Activated naive CD4-positive, alpha-beta T cell treated with anti-CD3 and anti-CD28 coated beads for 36 hours (primary cell): ENCODE results near the gene ALKBH4. TPM values are rescaled to one million over a fixed set of nuclear protein-coding genes. Genes with fewer than 3 reads are reported as not detected.
"Not testable (repeated sequence)": the region's sequence is repeated elsewhere in the genome, so short reads cannot be mapped to it uniquely, and the experiment has no call there.

ENCODE experiments used
- CTCF ChIA-PET: fragments of 350-600 bp; sonication (Branson Sonifier 250); formaldehyde crosslinking; loops from one replicate; lab custom pipeline; 2021; ENCODE audit warnings: antibody characterized with exemption; lab: Charles Lee
- DNase-seq: peaks from one replicate; pipeline ENCODE4 v3.0.0-alpha.2; 2020
- H3K27ac Mint-ChIP-seq: one replicate; pipeline ENCODE4 v1.8.0; 2021; ENCODE audit warnings: mild to moderate bottlenecking, mixed read lengths
- H3K27me3 Mint-ChIP-seq: one replicate; pipeline ENCODE4 v1.8.0; 2021; ENCODE audit warnings: low read depth, mixed read lengths
- H3K36me3 Mint-ChIP-seq: one replicate; pipeline ENCODE4 v1.8.0; 2021; ENCODE audit warnings: low read depth, mixed read lengths
- H3K4me1 Mint-ChIP-seq: one replicate; pipeline ENCODE4 v1.8.0; 2021; ENCODE audit warnings: low read depth, mixed read lengths
- H3K4me3 Mint-ChIP-seq: one replicate; pipeline ENCODE4 v1.8.0; 2021; ENCODE audit warnings: mild to moderate bottlenecking, moderate library complexity, mixed read lengths
- H3K9me3 Mint-ChIP-seq: one replicate; pipeline ENCODE4 v1.8.0; 2021; ENCODE audit warnings: mixed read lengths
- intact Hi-C: fragments of 100-400 bp; cut with micrococcal nuclease; formaldehyde crosslinking; loops from one replicate; pipeline ENCODE4 v1.15.1; 2023
- total RNA-seq, 2 experiments: library from RNA; stranded (reverse); gene quantifications; one replicate each; pipeline ENCODE4 v1.2.3, GENCODE V29; 2021

Gene ALKBH4, protein sequence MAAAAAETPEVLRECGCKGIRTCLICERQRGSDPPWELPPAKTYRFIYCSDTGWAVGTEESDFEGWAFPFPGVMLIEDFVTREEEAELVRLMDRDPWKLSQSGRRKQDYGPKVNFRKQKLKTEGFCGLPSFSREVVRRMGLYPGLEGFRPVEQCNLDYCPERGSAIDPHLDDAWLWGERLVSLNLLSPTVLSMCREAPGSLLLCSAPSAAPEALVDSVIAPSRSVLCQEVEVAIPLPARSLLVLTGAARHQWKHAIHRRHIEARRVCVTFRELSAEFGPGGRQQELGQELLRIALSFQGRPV
- total RNA-seq = 1 to 10 TPM; 5.7 to 6.4 TPM

GRCh38 chr7:102464577-102465280 is at the start of gene ALKBH4, which contains the start of gene LRWD1:
TSS of gene ALKBH4 (minus strand) at chr7:102464863. CDS start at chr7:102464836, 27 bp downstream.
TSS of gene LRWD1 (plus strand) at chr7:102464984. CDS start at chr7:102465081, 97 bp downstream.
- Mint-ChIP-seq H3K4me1 (peaks cover 27% of the 10 kb centered on the region), H3K4me3 (peak within 1 kb of the TSS; percentile 91), H3K27me3 (no peaks in the 10 kb centered on the region), H3K9me3 (no peaks in the 10 kb centered on the region), H3K36me3 (peaks cover 8% of the 10 kb centered on the region), H3K27ac (peak within 1 kb of the TSS; percentile 63)
- intact Hi-C loops = loop anchor here (1.0 to 5.0 kb wide), 6 partner anchors 33 to 283 kb away; partner anchors contain the start of genes FAM185A and PRKRIP1
- CTCF ChIA-PET = interaction anchor here (0.7 to 4.2 kb wide), 11 partner anchors 15 to 185 kb away, joined by 3 to 25 read pairs (median 4); no protein-coding TSS in a partner anchor
- DNase-seq = peak; percentile 94

- H3K27ac Mint-ChIP-seq, intact Hi-C loops, H3K9me3 Mint-ChIP-seq, DNase-seq, CTCF ChIA-PET, H3K36me3 Mint-ChIP-seq, H3K4me1 Mint-ChIP-seq, H3K27me3 Mint-ChIP-seq, H3K4me3 Mint-ChIP-seq: not testable (repeated sequence)
Measured at GRCh38 chr7:102512642-102513221, 48.1 kb upstream of the ALKBH4 start.

- CTCF ChIA-PET, DNase-seq, H3K36me3 Mint-ChIP-seq, H3K4me3 Mint-ChIP-seq, H3K9me3 Mint-ChIP-seq, H3K27me3 Mint-ChIP-seq, H3K27ac Mint-ChIP-seq, intact Hi-C loops, H3K4me1 Mint-ChIP-seq: not testable (repeated sequence)
Measured at GRCh38 chr7:102511860-102512522, 47.3 kb upstream of the ALKBH4 start.

DNA sequence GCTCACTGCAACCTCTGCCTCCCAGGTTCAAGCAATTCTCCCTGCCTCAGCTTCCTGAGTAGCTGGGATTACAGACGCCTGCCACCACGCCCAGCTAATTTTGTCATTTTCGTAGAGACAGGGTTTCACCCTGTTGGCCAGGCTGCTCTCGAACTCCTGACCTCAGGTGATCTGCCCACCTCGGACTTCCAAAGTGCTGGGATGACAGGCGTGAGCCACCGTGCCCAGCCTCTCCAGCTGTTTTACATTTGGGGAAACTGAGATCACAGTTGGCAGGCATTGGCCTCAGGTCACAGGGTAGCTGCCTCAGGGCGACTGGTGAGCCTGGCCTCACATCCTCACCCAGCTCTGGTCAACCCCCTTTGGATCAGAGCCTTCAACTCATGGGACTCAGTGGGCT is 45.9 kb upstream of the ALKBH4 start:
- H3K27ac Mint-ChIP-seq, H3K9me3 Mint-ChIP-seq, H3K4me3 Mint-ChIP-seq, H3K27me3 Mint-ChIP-seq, H3K4me1 Mint-ChIP-seq, DNase-seq, CTCF ChIA-PET, intact Hi-C loops, H3K36me3 Mint-ChIP-seq: not testable (repeated sequence)

DNA sequence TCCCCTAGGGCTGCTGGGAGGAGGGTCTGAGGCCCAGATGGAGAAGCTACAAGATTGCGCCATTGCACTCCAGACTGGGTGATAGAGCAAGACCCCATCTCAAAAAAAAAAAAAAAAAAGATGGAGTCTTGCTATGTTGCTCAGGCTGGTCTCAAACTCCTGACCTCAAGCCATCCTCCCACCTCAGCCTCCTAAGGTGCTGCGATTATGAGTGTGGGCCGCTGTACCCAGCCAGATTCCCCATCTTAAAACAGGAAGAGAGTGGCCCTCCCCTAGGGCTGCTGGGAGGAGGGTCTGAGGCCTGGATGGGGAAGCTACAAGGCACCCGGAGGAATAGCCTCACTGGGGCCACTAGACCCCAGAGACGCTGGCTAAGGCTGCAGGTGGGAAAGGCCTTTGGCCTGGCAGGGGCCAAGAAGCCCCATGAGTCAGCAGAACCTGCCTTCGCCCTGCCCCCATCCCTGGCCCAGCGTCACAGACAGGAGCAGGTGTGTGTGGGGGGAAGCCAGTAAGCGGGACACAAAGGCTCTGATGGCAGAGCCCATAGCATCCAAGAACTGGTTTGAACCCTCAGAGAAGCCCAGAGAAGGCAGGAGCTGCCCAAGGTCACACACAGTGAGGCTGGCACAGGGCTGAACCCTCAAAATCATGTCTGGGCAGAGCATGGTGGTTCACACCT is 42.9 kb upstream of the ALKBH4 start:
- H3K36me3 Mint-ChIP-seq, H3K27me3 Mint-ChIP-seq, H3K4me1 Mint-ChIP-seq, H3K9me3 Mint-ChIP-seq, DNase-seq, H3K27ac Mint-ChIP-seq, CTCF ChIA-PET, H3K4me3 Mint-ChIP-seq, intact Hi-C loops: not testable (repeated sequence)

DNA sequence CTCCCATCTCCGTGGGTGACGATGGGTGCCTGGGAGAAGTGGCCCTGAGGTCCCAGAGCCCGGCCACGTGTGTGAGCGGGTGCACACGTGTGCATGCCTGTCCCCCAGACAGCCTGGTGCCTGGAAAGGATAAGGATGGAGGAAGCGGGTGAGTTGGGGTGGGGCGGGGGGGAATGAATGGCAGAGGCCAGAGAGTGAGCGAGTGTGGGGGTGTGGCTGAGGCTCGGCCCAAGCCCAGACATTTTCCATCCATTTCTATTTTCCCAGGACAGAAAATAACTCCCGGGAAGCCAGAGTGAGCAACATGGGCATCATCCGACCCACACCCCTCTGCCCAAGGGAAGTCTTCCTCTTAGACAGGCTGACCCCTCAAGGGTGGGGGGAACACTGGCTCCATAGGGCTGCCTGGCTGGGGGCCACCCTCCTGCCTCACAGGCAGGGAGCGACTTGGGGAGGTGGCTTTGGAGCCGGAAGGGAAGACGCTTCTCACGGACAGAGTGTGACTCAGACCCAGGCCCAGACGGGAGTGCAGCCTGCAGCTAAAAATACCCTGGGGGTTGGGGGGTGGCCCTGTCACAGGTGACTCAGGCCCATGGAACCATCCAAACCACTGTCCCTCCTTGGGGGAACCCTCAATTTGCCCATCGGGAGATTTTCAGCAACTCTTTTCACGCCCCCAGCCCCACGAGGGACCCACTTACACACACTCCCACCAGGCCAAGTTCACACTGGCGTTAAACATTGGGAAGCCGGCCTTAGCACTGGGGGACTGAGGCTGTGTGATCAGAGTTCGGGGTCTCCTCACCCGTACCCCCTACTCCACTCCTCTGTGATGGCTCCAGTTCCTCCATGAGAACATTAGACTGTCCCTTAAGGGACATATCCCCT is 40.9 kb upstream of the ALKBH4 start:
- H3K4me1 Mint-ChIP-seq, DNase-seq, H3K36me3 Mint-ChIP-seq, H3K27me3 Mint-ChIP-seq, intact Hi-C loops, CTCF ChIA-PET, H3K9me3 Mint-ChIP-seq, H3K4me3 Mint-ChIP-seq, H3K27ac Mint-ChIP-seq: not testable (repeated sequence)

GRCh38 chr7:102503141-102503540 is 38.5 kb upstream of the ALKBH4 start:
- H3K27me3 Mint-ChIP-seq, H3K36me3 Mint-ChIP-seq, intact Hi-C loops, H3K4me3 Mint-ChIP-seq, DNase-seq, CTCF ChIA-PET, H3K27ac Mint-ChIP-seq, H3K4me1 Mint-ChIP-seq, H3K9me3 Mint-ChIP-seq: not testable (repeated sequence)

DNA sequence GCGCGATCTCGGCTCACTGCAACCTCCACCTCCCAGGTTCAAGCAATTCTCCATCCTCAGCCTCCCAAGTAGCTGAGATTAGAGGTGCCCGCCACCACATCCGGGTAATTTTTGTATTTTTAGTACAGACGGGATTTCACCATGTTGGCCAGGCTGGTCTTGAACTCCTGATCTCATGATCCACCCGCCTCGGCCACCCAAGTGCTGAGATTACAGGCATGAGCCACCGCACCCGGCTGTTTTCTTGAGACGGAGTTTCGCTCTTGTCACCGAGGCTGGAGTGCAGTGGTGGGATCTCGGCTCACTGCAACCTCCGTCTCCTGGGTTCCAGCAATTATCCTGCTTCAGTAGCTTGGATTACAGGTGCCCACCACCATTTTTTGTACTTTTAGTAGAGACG is 33.7 kb upstream of the ALKBH4 start:
- H3K27me3 Mint-ChIP-seq, H3K27ac Mint-ChIP-seq, CTCF ChIA-PET, H3K9me3 Mint-ChIP-seq, intact Hi-C loops, H3K4me1 Mint-ChIP-seq, H3K4me3 Mint-ChIP-seq, DNase-seq, H3K36me3 Mint-ChIP-seq: not testable (repeated sequence)

DNA sequence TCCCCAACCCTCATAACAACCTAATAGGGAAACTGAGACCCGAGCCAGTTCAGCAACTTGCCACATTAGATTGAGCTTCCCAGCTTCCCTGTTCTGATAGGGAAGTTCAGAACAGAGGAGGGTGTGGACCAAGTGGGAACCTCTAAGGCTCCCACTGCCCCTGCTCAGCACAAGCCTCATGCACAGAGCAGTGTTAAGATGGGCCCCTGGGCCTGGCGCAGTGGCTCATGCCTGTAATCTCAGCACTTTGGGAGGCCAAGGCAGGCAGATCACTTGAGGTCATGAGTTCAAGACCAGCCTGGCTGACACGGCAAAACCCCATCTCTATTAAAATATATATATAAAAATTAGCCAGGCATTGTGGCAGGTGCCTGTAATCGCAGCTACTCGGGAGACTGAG is 32.6 kb upstream of the ALKBH4 start:
- intact Hi-C loops, H3K27ac Mint-ChIP-seq, H3K36me3 Mint-ChIP-seq, H3K4me1 Mint-ChIP-seq, H3K4me3 Mint-ChIP-seq, H3K27me3 Mint-ChIP-seq, DNase-seq, CTCF ChIA-PET, H3K9me3 Mint-ChIP-seq: not testable (repeated sequence)

GRCh38 chr7:102496861-102497260 is 32.2 kb upstream of the ALKBH4 start:
- H3K4me3 Mint-ChIP-seq, H3K36me3 Mint-ChIP-seq, H3K4me1 Mint-ChIP-seq, DNase-seq, intact Hi-C loops, H3K27me3 Mint-ChIP-seq, H3K9me3 Mint-ChIP-seq, H3K27ac Mint-ChIP-seq, CTCF ChIA-PET: not testable (repeated sequence)

DNA sequence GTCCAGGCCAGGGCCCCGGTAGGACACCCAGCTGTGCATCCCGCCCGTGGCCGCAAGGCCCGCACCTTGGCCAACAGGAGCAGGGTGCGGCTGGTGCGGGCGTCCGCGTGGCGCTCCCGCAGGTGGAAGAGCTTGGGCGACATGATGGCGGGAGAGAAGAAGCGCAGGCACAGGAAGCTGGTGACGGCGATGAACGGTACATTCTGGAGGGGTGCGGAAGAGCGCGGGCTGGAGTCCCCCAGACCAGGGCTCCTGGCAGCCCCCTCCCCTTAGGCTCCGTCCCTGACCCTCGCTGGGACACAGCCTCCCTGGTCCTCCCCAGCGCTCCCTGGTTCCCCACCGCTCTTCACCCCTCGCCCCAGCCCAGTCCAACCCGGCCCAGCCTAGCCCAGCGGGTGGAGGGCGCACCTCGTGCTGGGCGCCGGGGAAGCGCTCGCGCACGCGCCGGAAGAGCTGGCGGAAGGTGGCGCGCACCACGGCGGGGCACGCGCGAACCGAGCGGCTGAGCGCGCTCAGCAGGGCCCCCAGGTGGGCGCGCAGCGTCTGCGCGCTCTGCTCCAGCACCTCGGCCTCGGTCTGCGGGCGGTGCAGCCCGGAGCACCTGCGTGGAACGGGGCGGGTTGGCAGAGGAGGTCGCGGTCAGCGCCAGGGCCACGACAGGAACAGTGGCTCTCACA is 29.9 kb upstream of the ALKBH4 start:
- intact Hi-C loops, DNase-seq, H3K36me3 Mint-ChIP-seq, CTCF ChIA-PET, H3K4me3 Mint-ChIP-seq, H3K9me3 Mint-ChIP-seq, H3K27ac Mint-ChIP-seq, H3K4me1 Mint-ChIP-seq, H3K27me3 Mint-ChIP-seq: not testable (repeated sequence)
